RPMI8226 (cell line): ENCODE data around the gene DTYMK.
A peak's percentile ranks its signal among the peaks of the same experiment; 100 is the strongest.

Experiments used
- DNase-seq: peaks from one replicate; pipeline ENCODE4 v3.0.0-alpha.2; 2015

The DTYMK gene

GRCh38 chr2:241686650-241687425, at the start of gene DTYMK:
TSS of gene DTYMK (minus strand) at chr2:241686815. CDS start at chr2:241686783, 32 bp downstream.
- peak; percentile 94 for DNase-seq

DNA sequence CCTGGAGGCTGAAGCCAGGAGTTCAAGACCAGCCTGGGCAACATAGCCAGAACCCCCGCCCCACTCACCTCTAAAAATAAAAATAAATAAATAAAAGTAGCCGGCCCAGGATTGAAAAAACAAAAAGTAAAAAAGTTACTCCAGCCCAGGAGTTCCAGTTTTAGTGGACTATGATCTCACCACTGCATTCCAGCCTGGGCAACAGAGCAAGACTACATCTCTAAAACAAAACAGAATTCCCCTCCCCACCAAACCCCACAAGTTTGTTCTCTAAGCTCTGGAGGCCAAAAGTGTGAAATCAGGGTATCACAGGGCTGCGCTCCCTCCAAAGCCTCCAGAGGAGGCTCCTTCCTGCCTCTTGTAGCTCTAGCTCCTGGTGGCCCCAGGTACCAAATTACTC, 49.5 kb upstream of the DTYMK start:
- DNase-seq, result no peak

- peak; percentile 84 for DNase-seq
Measured at GRCh38 chr2:241734467-241735208, 48.0 kb upstream of the DTYMK start, which contains the start of gene D2HGDH. TSS of gene D2HGDH (plus strand) at chr2:241734630. CDS start at chr2:241735225, 595 bp downstream.

DNA sequence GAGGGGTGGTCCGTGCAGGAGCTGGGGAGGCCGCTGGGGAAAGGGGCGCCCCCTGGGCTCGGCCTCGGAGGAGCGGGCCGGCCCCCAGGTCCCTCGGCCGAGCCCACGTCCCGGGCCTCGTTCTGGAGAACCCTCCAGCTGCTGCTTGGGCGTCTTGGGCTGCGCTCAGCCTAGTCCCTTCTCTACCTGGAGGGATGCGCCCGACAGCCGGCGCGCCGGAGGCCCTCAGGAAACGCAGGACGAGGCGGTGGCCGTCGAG, 47.5 kb upstream of the DTYMK start:
- DNase-seq, result no peak

- no peak for DNase-seq
Measured at GRCh38 chr2:241733391-241734207, 47.0 kb upstream of the DTYMK start.

GRCh38 chr2:241732513-241733186, 46.0 kb upstream of the DTYMK start:
- peak; percentile 47 for DNase-seq

GRCh38 chr2:241730671-241731293, 44.2 kb upstream of the DTYMK start:
- no peak for DNase-seq

- DNase-seq, result no peak
Measured at GRCh38 chr2:241729868-241730267, 43.3 kb upstream of the DTYMK start.

GRCh38 chr2:241728627-241729026, 42.0 kb upstream of the DTYMK start:
- DNase-seq, result no peak

DNA sequence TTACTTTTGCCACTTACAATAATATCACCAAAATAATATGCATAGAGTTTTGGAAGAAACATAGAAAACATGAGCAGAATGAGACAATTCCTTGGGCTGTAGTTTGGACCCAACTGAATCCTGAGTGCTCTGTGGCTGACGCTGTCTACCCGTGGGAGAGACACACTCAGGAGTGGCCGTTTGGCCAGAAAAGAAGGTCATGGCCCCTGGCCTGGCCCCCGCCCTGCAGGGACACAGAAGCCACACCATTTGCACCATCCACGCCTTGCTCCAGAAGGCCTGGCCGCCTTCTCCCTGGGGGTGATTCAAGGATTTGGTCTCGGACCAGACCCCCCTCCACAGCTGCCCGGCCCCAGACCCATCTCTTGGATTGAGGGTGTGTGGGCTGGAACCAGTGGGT, 41.4 kb upstream of the DTYMK start:
- no peak for DNase-seq

DNA sequence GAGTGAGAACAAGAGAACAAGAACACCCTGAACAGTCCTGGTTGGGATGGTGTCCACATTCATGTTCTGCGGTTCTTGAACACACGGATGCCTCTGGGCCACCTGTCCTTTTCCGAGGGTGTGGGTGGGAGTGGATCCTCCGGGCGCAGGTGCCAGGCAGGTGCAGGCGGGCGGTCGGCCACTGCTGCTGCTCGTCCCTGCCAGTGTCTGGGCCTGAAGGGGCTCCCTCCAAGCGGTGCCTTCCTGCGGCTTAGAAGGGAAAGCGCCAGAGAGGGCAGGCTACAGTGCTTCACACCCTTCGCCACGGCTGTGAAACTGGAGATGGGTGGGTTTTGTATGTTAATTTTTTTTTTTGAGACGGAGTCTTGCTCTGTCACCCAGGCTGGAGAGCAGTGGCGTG, 39.8 kb upstream of the DTYMK start:
- DNase-seq, result no peak

DNA sequence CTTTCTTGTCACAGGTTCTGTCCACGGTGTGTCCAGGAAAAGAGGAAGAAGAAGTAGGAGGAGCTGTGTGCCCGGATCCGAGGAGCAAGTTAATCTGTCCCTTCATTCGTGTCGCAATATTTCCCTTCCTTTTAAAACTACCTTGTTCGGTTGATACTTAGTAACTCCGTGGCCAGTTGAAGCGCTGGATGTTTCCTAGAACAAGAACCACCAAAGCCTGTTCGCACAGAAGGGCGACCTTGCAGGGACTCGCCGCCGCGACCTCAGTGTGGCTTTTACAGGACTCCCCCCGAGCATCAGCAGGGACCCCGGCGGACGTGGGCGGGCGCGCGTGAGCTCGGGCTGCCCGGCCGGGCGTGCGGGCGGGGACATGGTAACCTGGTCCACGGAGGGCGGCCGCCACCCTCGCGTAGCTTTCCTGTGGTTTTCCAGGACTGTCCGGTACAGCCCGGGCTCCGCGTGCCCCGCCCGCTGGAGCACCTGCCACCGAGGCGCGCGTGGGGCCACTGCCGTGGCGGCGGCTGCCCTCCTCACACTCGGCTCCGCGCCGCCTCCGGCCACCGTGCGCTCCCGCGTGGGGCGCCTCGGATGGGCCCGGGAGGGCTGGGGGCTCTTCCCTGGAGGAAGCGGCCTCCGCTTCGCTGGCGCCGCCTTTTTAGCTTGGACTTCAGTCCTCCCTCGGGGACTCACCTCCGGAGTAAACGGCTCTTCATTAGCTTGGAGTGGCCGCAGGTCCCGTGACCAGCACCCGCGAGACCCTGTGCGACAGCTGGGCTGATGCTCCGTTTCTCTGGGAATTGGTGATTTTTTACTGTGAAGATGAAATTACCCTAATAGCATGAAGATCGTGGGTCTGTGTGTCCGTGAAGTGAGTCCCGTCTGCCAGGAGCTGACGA, 38.6 kb upstream of the DTYMK start:
- no peak for DNase-seq

GRCh38 chr2:241724259-241724974, 37.8 kb upstream of the DTYMK start:
- no peak for DNase-seq

GRCh38 chr2:241722896-241723454, 36.4 kb upstream of the DTYMK start:
- no peak for DNase-seq

DNA sequence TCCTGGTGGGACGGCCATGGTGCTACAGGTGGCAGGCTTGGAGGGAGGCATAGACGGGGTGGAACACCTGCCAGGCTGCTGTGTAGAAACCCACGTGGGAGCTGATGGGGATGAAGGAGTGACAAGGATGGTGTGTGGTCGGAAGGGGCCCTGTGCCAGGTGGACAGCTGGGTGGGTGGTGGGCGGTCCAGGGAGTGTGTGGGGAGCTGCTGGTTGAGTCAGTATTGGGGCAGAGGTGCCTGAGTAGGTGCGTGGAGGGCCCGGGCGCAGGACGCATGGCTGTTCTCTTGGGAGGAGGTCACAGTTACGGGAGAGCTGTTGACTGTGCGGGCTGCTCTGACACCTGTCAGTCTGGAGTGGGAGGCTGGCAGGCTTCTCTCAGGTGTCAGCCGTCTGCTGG, 35.2 kb upstream of the DTYMK start:
- DNase-seq, result no peak

GRCh38 chr2:241720560-241720959, 33.9 kb upstream of the DTYMK start:
- no peak for DNase-seq

GRCh38 chr2:241720099-241720498, 33.5 kb upstream of the DTYMK start:
- no peak for DNase-seq

DNA sequence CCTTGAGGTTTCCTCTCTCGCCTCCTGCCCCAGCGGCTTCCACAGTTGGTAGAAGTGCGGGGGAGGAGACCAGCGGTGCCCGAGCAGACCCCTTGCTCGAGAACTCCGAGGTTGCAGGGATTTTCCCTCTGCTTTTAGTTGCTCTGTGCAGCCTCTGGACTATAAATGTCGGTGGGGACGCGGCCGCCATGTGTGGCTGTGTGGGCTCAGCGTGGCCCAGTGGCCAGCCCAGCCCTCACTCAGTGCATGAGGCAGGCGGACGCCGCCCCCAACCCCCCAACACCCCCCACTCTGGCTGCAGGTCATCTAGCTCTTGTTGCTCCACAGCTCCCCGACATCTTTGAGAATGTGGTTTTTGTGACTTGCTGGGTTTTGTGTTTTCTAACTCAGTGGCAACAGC, 32.5 kb upstream of the DTYMK start:
- no peak for DNase-seq

GRCh38 chr2:241708879-241709278, 22.3 kb upstream of the DTYMK start:
- DNase-seq, result no peak

- no peak for DNase-seq
Measured at GRCh38 chr2:241706537-241706936, 19.9 kb upstream of the DTYMK start.
